Fibroblast of lung (primary cell): ENCODE measurements around the gene CABLES1.

Experiments
- CTCF ChIP-seq, 2 donors: IDR thresholded peaks in 1 of 2; conservative IDR thresholded peaks in 1 of 2; 1 replicate in 1 of 2; 2 replicates in 1 of 2; pipeline ENCODE4 v1.5.1; 2011 to 2012; ENCODE audit warnings: low read length in 2 of 2, control low read depth in 1 of 2, inconsistent platforms in 1 of 2, low read depth in 1 of 2, mild to moderate bottlenecking in 1 of 2
- EZH2 ChIP-seq: IDR thresholded peaks from 2 replicates; pipeline ENCODE4 v1.5.1; 2012; ENCODE audit warnings: low read length, control low read depth, mild to moderate bottlenecking; ENCODE audit errors: missing control alignments

- TF ChIP-seq CTCF (conservative IDR thresholded peaks at IDR 0.05 in 1 of 2, IDR thresholded peaks at IDR 0.05 in 1 of 2; ENCODE audit: low read depth in 1 of 2, low read length in 2 of 2) (no peak), EZH2 (no peak)
Observed at GRCh38 chr18:23249348-23249747, 114.1 kb downstream of the CABLES1 start.
